Renal pelvis (tissue), 4 donors: ENCODE measurements around the gene ATG4D. TPM values are rescaled to one million over a fixed set of nuclear protein-coding genes. Genes with fewer than 3 reads are reported as not detected.
"Not testable (repeated sequence)": the region's sequence is repeated elsewhere in the genome, so short reads cannot be mapped to it uniquely, and the experiment has no call there.

Source experiments
- DNase-seq: peaks from one replicate; pipeline ENCODE4 v3.0.0-alpha.2; 2013
- polyA plus RNA-seq, 3 donors: library from polyadenylated mRNA; unstranded; fragments of 120-200 nt; gene quantifications; one replicate each; pipeline ENCODE4 v1.2.1, GENCODE V29; 2013; ENCODE audit not compliant: insufficient read length in 3 of 3

ATG4D gene
- polyA plus RNA-seq, 3 donors = 34.8 to 39.1 (median 35.1) TPM

DNA sequence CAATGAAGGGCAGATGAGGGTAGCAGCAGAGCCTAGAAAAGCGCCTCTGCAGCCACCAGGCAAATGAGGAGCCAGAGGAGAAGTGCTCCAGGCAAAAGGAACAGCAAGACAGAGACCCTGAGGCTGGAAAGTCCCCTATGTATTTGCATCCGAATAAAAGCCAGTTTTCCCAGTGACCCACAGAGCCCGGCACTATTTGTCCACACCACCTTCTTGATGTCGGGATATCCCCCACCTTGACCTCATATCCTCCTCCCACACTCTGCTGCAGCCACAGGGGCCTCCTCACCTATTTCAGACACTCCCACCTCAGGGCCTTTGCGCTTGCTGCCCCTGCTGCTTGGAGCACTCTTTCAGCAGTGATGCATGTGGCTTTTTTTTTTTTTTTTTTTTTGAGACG is 6.6 kb downstream of the ATG4D start:
- DNase-seq = no peak

DNA sequence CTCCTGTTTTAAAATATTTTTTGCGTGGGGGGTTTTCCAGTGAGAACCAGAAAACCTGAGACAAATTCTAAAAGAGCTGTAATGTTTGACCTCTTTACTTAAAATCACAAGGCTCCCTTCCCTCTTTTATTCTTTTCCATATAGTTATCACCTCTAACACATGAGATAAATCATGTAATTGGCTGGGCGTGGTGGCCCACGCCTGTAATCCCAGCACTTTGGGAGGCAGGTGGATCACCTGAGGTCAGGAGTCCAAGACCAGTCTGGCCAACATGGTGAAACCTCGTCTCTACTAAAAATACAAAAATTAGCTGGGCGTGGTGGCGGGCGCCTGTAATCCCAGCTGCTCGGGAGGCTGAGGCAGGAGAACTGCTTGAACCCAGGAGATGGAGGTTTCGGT is 7.3 kb downstream of the ATG4D start:
- DNase-seq = not testable (repeated sequence)

DNA sequence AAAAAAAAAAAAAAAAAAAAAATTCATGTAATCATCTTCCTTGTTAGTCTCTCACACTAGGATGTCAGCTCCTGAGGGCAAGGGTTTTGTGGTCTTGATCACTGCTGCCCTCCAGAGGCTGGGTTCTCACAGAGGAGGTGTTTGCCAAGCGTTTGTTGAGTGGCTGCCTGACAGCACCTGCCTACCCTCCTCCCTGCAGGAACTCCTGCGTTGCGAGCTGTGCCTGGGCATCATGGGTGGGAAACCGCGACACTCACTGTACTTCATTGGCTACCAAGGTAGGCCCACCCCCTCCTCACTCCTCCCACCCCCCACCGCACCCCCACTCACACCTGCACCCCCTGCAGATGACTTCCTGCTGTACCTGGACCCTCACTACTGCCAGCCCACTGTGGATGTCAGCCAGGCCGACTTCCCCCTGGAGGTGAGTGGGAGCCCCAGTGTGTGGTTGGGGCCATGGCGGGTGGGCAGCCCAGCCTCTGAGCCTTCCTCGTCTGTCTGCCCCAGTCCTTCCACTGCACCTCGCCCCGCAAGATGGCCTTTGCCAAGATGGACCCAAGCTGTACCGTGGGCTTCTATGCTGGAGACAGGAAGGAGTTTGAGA is 8.1 kb downstream of the ATG4D start:
- DNase-seq = no peak

DNA sequence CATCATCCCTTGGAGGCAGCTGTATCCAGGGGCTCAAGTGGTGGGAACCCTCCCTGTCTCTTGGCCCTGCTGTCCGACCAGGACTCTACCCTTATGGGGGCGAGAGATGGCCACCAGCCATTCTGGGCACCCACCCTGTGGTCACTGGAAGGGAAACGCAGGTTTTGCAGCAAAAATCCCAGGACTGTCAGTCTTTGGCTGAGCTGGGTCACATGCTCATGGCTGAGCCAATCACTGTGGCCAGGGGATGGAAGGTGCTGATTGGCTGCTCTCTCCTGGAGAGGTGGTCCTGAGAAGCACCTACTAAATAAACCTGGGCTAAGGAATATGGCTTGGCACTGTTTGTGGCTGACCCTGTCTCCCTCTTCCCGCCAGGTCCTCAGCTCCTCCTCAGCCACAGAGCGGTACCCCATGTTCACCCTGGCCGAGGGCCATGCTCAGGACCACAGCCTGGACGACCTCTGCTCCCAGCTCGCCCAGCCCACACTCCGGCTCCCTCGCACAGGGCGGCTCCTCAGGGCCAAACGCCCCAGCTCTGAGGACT is 8.9 kb downstream of the ATG4D start:
- no peak for DNase-seq

DNA sequence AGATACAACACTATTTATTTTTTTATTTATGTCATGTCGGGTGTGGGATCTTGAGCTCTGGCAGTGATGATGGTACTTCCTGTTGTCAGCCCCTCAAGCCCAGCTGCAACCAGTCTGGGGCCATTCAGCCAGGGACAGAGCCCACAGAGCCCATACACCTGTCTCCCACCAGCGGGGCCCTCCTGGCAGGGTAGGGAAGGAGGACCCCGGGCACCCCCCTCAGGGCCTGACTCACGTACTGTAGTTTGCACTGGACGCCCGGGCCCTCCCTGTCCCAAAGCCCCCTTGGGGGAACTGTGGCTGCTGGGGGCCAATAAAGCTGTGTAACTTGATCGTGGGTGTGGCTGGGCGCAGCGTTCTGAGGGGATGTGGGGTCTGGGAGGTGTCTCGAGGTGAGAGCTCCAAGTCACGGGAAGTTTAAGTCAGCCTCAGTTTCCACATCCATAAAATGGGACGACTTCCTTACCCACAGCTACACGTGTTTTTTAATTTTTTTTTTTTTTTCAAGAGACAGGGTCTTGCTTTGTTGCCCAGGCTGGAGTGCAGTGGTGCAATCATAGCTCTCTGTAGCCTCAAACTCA is 9.5 kb downstream of the ATG4D start:
- no peak for DNase-seq

DNA sequence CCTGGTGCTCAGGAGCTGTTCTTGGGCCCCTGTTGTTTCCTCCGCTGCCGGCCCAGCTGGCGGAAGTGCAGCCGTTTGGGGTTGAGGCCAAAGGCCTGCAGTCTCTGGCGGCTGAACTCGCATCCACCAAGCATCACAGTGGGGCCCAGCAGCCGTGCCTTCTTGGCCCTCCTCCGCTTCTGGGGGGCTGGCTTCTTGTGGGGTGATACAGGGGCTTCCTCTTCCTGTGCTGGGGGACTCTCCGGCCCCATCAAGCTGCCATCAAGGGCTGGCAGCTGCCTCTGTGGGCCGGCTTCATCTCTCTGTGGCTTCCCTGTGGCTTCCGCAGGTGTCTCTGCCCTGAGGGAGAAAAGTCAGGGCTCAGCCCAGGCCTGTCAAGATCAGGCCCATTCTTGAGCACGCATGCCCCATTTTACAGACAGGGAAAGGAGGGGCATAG is 10.3 kb downstream of the ATG4D start:
- DNase-seq = no peak

DNA sequence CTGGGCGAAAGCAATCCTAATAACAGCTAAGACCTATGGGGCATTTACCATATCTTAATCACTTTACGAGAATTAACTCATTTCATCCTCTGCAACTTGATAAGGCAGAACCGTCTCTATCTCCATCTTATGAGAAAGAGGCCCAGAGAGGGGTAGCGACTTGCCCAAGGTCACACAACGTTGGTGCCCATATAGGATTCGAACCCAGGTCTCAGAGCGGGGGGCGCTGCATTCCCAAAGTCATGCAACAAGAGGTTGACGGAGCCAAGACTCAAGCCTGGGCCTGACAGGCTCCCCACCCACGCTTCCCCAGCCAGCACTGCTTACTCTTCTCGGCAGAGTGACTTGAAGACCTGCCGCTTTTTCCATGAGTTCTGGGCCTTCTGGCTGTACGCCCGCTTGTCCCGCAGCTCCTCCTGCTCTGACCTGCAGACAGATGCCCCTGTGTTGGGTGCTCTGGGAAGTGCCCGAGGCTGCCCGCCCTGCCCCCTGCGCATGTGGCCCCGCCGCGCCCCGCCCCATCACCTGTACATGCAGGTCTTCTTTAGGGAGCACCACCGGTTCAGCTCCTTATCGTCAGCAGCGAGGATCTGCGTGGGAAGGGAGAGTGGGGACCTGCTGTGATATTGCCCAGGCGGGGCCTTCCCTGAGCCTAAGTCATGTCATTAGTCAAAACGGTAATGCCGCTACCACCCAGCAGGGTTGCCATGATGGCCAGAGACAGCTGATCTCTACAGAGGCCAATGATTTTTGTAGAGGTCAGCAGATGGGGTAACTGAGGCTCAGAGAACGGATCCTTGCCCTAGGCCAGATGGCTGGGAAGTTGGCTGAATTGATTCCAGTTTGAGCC is 11.3 kb downstream of the ATG4D start:
- DNase-seq = no peak

DNA sequence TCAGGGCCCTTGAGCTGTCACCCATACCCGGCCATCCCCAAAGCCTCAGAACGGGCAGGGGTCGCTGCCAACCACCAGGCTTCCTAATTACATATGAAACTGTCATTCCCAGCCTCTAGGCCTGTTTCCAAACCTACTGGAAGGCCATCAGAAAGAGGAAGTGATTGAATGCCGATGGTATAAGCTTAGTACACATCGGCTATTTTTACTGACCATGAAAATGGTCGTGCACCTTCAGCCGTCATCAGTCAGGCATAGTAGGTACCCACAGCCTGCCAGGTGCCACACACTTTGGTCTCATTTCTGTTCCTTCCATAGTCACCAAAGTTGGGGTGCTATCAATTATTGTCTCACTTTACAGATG is 11.9 kb downstream of the ATG4D start:
- no peak for DNase-seq

DNA sequence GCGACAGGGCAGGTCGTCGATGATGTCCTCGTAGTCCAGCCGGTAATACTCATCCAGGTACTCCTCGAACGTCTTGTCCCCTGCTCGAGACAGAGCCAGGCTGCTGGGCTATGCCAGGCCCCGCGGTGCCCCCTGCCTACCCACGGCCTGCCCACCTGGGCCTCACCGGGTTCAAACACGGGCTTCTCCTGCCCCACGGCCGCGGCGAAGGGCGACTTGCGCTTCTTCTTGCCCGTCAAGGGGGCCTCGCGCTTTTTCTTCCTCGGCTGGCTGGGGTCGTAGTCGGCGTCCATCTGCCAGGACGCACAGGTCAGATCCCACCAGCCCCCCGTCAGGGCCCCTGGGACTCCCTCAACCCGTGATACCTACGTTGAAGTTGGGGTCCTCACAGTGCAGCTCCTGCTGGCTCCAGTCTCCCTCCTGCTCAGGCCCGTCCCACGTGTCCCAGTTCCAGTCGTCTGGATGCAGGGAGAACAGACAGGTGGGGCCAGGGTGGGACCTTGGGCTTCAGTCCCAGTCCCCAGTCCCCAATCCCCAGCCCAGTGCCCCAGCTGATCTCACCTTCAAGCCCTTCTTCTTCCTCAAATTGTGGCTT is 14.0 kb downstream of the ATG4D start:
- no peak for DNase-seq

DNA sequence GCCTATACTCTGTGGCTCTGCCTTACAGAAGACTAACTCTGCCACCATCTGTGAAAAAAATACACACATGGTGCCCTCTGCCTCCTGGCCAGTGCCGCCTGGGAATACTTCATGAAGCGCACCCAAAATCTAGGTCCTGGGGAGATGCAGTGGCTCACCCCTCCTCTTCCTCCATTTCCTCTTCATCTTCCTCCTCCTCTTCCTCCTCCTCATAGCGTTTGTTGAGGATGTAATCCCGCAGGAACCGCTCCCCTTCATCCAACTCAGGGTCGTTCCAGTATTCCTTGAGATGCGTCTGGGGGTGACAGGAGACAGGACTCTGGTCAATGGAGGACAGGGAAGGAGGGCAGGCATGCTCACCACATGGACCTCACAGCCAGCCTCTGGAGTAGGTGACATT is 16.4 kb downstream of the ATG4D start:
- no peak for DNase-seq

DNA sequence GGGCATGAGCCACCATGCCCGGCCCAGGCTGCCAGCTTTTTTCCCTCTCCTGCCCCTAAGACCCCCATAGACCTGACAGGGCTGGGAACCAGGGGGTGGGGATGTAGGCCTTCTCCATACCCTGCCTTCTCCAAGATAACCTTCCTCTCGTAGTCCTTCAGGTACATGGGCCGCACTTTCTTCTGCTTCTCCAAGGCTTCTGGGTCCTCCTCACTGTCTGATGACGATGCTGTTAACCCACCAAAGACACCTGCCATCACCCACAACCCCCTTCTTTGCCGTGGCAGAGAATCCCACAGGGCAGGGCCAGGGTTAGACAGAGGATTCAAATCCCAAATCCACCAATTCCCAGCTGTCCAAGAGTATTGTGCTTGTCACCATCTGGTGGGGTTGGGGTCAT is 18.9 kb downstream of the ATG4D start:
- DNase-seq = no peak

DNA sequence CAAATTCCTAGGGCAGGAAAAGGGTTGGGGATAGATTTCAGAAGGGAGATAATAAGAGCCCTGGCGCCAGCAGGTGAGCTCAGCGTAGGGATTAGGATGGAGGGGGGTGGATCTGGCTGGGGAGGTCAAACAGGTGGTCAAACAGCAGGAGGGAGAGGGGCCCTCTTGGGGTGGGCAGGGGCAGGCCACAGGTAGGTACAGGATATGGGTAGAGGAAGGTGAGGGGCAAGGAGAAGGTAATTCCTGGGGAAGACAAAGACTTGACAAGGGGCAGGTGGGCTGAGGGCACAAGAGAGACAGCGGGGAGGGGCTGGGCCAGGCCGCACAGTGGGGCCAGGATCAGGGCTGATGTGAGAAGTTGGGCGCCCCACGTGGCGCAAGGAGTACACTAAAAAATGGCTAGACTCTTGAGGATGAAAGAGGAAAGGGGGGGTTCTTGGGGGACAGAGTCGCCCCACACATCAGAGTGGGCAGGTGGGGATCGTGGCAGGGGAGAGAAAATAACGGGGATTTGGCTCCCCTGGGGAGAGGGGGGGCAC is 21.4 kb downstream of the ATG4D start:
- DNase-seq = no peak

DNA sequence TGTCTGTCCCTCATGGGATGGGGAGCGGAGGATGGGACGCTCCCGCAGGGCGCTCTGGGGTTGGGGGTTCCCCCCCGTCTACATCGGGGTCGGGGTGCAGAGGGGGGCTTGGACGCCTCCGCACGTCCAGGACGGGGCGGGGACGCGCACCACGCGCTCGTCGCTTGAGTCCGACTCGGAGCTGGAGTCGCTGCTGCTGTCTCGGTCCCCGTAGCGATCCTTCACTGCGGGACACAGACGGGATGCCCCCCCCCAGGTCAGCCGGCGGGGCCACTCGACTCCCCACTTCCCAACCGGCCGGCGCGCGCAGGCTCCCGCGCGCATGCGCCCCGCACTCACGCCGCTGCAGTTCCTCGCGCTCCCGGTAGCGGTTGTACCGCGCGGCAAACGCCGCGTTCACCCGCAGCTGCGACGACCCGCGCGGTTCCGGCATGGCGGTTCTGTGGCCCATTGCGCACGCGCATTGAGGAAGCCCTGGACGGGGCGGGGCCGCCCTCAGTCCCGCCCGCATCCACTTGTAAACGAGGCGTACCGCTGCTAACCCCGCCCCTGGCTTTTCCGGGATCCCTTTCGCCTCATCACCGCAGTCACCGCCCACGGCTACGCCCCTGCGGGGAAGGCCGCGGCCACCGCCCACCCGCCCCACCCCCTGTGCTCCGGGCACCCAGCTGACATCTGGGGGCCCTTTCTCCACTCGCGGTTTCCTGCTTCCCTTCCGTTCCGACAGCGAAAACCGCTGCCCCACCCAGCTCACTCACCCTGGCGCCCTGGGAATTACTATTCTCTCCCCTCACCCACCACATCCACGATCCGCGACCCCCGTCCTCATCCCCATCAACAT is 22.1 kb downstream of the ATG4D start, which contains the start of gene KRI1:
Gene KRI1 (minus strand): TSS at position 444 of the 841 bp plus-strand sequence. CDS start 11 bp downstream, at position 433.
- DNase-seq = peak; percentile 96

DNA sequence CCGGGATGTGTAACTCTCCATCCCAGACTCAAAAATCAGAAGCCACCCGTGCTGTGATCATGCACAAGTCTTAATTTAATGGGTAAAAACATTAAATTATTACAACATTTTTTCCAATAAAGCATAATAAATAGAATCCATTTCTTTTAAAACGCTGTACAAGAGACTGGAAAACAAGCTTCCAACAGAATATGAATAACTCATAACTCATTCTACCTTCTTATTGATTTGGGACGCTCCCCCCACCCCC is 22.6 kb downstream of the ATG4D start:
- no peak for DNase-seq

DNA sequence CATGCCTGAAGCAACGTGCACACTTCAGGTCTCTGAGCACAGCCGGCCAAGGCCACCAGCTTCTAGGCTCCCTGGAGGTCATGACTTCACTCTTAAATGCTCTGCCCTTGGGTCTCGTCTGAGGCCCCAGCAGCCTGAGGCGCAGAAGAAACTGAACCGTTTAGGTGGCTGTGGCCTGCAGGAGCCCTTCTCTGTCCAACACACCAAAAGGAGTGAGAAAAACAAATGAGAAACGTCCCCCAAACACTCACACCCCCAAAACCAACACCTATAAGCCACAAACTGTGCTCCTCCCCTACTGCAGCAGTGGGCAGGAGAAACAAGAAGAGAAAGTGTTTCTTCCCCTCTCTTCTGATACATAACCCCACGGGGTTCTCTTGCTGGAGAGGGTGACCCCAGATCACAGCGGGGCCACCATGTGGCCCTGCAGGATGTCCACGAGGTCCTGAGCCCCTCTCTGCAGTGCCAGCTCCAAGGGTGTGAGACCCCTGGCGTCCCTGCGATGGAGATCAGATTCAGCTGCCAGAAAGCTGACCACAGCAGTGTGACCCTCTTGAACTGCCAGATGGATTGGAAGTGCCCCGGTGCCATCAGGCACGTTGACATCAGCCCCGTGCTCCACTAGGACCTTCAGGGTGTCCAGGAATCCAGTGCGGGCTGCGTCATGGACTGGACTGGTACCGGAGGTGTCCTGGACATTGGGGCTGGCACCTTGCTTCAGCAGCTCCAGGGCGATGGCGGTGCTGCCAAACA is 23.1 kb downstream of the ATG4D start:
- DNase-seq = no peak

DNA sequence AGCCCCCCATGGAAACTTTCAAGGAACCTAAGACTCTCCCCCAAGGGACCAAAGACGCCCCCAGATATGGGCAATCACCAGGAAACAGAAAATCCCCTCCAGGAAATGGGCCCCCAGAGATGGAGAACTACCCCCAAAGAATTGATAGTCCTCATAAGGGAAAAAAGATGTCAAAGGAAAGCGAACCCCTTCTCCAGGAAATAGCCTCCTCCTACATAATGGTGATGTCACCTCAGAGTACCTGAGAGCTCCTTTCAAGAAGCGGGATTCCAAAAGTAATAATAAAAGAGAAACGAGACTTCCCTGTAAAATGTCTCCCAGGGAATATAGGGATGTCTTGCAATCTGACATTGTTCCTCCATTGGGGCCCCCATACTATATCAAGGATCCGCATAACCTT is 24.0 kb downstream of the ATG4D start:
- DNase-seq = no peak

DNA sequence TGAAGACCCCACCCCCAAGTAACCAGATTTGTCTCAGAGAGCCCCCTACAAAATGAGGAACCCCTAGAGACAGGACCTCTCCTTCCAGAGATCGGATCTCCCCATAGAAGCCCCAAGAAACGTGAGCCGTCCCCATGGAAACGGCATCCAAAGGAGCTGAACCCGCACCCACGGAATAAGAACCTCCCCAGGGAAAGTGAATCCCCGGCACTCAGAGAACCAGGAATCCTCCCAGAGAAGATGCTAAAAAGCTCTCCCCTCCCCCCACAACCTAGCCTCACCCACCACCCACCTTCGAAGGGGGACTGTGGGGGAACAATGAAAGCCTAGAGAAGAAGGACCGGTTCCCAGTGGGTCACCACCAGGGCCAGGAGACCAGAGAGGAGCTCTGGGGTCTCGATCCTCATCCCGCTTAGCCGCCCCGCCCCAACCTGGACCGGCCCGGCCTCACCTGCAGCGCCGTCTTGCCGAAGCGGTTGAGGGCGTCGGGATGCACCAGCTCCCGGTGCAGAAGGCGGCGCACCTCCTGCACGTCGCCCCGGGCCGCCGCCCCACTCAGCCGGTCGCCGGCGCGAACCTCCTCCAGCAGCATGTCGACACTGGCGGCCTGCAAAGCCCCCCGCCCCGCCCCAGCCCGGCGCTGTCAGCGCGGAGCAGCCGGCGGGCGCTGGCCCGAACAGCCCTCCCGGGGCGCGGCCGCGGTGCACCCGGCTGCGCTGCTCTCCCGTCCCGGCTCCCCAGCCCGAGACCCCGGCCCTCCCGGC is 24.5 kb downstream of the ATG4D start:
- DNase-seq = no peak

DNA sequence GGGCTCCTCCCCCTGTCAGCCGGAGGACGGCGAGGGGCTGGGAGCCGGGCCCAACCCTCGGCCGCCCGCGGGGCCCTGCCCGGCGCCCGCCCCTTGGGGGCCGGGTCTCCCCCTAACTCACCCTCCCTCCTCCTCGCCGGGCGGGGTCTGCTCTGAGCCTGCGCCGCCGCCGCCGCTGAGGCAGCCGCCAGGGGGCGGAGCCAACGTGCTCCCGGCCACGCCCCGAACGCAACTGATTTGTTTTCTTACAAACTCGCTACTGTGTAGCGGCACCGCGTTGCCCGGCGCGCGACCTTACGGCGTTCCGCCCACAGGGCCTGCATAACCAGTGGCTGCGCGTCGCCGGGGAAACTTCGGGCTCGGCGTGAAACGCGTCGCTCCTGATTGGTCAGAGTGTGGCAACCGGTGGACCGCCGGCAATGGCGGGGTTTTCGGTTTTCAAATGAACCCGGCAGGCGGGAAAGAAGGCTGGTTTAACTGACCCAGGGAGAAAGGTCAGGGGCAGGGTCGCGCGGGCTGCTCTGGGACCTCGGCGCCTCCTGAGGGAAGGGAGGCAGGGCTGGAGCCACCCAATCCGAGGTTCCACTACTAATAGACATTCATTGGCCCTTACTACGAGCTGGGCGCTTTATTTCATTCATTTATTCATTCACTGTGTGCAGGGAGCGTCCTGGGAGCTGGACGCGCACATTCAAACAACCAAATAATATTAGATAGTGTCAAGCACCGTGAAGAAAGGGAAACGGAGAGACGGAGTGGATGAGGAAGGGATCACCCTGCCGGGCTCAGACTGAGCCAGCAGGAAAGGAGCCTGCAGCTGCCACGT is 25.3 kb downstream of the ATG4D start, which contains the start of gene CDKN2D:
Gene CDKN2D (minus strand): TSS at position 154 of the 826 bp plus-strand sequence. CDS start 326 bp downstream, outside the sequence.
- DNase-seq = peak; percentile 99

DNA sequence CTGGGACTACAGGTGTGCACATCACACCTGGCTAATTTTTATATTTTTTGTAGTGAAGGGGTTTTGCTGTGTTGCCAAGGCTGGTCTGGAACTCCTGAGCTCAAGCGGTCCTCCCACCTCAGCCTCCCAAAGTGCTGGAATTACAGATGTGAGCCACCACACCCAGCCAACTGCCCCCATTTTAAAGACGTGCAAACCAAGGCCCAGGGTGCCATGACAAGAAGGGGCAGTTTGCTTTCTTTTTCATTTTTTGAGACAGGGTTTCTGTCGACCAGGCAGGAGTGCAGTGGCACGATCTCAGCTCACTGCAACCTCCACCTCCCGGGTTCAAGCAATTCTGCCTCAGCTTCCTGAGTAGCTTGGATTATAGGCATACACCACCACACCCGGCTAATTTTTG is 30.1 kb downstream of the ATG4D start:
- not testable (repeated sequence) for DNase-seq
